ENCODE data around the gene PAWR. TPM values are rescaled to one million over a fixed set of nuclear protein-coding genes. Genes with fewer than 3 reads are reported as not detected.
A peak's percentile ranks its signal among the peaks of the same experiment; 100 is the strongest.
"Not testable (repeated sequence)": the region's sequence is repeated elsewhere in the genome, so short reads cannot be mapped to it uniquely, and the experiment has no call there.

Gene PAWR
- total RNA-seq, 1 donor from 2014 or later: 154 TPM

DNA sequence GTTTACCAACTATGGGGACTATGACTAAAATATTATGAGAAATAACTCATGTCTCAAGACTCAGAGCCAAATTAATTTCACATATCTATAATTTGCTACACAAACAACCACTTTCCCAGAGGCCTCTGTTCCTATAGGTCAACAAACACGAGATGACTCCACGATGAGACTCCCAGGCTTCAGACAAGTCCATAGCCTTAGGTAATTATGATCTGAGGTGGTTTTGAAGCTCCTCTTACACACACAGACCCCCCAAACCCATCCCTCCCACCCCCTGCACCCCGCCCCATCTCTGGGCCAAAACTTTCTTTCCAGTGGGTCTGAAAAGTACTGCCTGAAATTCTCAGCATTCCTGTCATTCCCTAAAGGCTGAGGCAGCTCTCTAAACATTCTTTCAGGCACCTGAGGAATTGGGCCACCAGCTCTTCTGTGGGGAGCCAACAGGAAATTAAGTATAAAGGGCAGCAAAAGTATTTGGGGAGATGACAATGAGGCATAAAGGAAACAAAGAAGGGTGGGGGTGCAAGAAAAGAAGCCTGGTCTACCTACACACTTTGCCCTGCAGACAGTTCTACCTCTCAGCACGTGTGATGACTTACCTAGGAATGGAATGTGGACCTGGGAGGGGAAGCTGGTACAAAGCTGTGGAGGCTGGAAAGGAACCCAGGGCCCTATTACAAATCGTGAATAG is 143.6 kb downstream of the PAWR start:
- DNase-seq: peak; percentile 95

DNA sequence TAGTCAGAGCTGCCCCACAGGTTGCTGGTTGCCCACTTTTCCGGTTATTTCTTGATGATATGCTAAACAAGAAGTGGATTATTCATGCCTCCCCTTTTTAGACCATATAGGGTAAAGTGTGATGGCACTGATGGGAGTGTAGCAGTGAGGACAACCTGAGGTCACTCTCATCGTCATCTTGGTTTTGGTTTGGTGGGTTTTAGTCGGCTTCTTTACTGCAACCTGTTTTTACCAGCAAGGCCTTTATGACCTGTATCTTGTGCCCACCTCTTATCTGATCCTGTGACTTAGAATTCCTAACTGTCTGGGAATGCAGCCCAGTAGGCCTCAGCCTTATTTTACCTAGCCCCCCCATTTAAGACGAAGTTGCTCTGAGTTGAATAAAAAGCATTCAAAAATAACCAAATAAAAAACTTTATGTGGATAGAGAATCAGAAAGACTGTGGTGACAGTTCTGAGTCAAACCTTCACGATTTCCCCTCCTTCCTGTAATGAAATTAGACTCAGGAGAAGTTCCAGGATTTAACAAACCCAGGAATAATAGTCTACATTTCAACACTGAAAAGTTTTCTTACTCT is 144.2 kb downstream of the PAWR start:
- DNase-seq: peak; percentile 66

DNA sequence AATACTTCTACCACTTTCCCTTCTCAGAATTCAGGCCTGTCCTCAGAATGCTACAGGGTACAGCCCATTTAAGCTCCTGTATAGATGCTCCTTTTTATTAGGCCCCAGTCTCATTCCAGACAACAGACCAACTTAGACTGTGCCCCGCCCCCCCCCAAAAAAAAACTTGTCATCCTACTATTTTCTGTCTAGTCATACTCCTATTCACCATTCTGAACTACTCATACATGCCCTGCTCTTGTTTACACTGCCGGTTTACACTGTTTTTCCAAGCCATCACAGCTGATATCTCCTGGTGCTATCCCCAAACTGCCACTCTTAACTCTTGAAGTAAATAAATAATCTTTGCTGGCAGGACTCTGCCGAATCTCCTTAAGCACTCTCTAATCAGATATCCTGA is 146.3 kb downstream of the PAWR start:
- DNase-seq: not testable (repeated sequence)

DNA sequence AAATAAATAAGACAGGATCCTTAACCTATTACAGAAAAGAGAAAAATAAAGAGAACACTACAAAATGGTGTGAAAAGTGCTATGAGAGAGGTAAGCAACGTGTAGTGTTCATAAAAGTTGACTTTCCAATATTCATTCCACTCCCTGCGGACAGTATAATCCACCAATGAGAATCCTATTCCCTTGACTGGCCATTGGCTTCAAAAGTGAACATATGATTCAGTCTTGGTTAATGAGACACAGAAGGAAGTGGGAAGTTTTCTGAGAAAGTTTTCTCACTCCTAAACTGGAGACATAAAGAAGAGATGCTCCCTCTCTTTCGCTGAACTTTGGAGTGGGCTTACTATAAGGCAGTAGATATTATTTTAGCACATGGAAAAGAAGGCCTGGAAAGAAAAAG is 153.1 kb downstream of the PAWR start:
- no peak for DNase-seq

DNA sequence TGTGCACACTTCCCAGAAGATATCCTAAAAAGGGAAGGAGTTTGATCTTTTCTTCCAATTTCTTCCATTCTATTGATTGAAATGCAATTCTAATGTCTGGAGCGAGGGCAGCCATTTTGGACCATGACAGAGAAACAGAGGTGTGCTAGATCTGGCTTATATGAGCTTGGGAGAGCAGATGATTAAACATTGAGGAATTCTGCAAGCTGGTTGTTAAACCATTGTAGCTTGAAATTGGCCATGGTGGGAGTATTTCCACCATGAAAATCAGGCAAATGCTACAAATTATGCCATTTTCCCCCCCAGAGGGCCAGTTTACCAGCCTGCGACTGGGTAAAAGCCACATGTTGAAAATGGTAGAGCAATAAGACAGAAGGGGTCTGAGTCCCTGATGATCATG is 155.0 kb downstream of the PAWR start:
- no peak for DNase-seq

Other genes with a start within 250 kb of the PAWR start
- 106 and 134 TPM in 2 replicates for gene PPP1R12A, start 244.1 kb upstream of the PAWR start, total RNA-seq

All from dermis blood vessel endothelial cell (primary cell).